ENCODE results near the gene NOD1.
"Not testable (repeated sequence)": the region's sequence is repeated elsewhere in the genome, so short reads cannot be mapped to it uniquely, and the experiment has no call there.

Gene NOD1

GRCh38 chr7:30445770-30446169 is 32.8 kb downstream of the NOD1 start:
- peak; percentile 66 for DNase-seq

- DNase-seq = no peak
These were observed 40.6 kb downstream of the NOD1 start for GRCh38 chr7:30437823-30438574.

GRCh38 chr7:30436518-30436917 is 42.1 kb downstream of the NOD1 start:
- DNase-seq = no peak

- DNase-seq = no peak
These were observed 42.5 kb downstream of the NOD1 start for GRCh38 chr7:30436046-30436445.

- DNase-seq = no peak
These were observed 44.3 kb downstream of the NOD1 start for GRCh38 chr7:30434140-30434799.

GRCh38 chr7:30433506-30433905 is 45.1 kb downstream of the NOD1 start:
- DNase-seq = no peak

- DNase-seq = no peak
These were observed 45.5 kb downstream of the NOD1 start for GRCh38 chr7:30433082-30433481.

- peak; percentile 4 for DNase-seq
These were observed 47.8 kb downstream of the NOD1 start for GRCh38 chr7:30430777-30431176.

- peak; percentile 84 for DNase-seq
These were observed 48.3 kb downstream of the NOD1 start for GRCh38 chr7:30430276-30430675.

- DNase-seq = no peak
These were observed 49.4 kb downstream of the NOD1 start for GRCh38 chr7:30429156-30429530.

GRCh38 chr7:30428246-30429155 is 50.1 kb downstream of the NOD1 start:
- DNase-seq = no peak

- no peak for DNase-seq
These were observed 51.1 kb downstream of the NOD1 start for GRCh38 chr7:30427296-30428070.

GRCh38 chr7:30424506-30424905 is 54.1 kb downstream of the NOD1 start:
- DNase-seq = no peak

GRCh38 chr7:30423788-30424505 is 54.6 kb downstream of the NOD1 start:
- no peak for DNase-seq

- DNase-seq = no peak
These were observed 55.7 kb downstream of the NOD1 start for GRCh38 chr7:30422922-30423321.

- DNase-seq = no peak
These were observed 56.9 kb downstream of the NOD1 start for GRCh38 chr7:30421647-30422196.

- DNase-seq = no peak
These were observed 57.9 kb downstream of the NOD1 start for GRCh38 chr7:30420662-30421061.

- not testable (repeated sequence) for DNase-seq
These were observed 58.5 kb downstream of the NOD1 start for GRCh38 chr7:30420080-30420479.

- DNase-seq = no peak
These were observed 64.7 kb downstream of the NOD1 start for GRCh38 chr7:30413864-30414263.

GRCh38 chr7:30412782-30413504 is 65.6 kb downstream of the NOD1 start:
- DNase-seq = no peak

- DNase-seq = no peak
These were observed 66.7 kb downstream of the NOD1 start for GRCh38 chr7:30411897-30412296.

Measured in NCI-H187 treated with DMSO at 0.1 percent for 48 hours (cell line).